HUDEP-2 (cell line): Measurements from ENCODE around the gene SEMA6A.

Experiments used
- DNase-seq, 76 experiments: peaks; one replicate each; lab custom pipeline; 2025; ENCODE audit not compliant: unreplicated experiment in 76 of 76; lab: John Stamatoyannopoulos, UW

SEMA6A gene

DNA sequence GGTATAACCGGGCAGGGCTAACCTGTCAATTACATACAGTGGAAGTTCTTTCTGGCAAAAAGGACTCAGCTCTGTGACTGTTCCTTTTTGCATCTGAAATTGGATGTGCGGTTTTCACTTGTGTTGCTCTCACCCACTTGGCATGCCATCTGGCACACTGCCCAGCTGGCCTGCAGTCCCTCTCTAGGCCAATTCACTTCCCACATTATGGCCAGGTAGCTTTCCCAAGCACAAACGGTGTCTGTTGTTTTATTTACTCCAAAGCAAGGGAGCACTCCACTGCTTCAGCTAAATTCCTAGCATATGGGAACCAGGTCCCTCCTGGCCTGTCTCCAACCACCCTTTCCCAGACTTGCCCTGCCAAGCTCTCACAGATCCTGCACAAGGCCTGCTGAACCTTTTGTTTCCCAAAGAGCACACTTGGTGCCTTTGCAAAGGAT lies 132.5 kb downstream of the SEMA6A start:
- peak in 1 of 76 experiments; percentile 2 for DNase-seq

DNA sequence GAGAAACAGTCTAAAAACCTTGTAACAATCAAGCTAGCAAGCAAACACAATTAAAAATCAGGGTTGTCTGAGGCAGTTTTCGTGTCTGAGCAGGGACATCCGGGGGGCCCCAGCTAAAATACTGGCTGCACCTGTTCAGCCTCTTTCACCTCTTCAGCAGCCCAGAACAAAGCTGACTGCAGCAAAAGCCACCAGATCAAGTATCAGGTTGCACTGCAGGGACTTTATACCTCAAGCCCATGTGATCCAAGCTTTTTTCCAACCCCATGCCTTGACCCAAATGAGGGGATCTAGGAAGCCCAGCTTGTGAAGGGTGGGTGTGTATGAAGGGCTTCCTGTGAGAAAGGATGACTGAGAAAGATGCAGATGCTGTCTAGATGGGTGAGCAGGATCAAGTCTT lies 133.4 kb downstream of the SEMA6A start:
- no peak for DNase-seq

DNA sequence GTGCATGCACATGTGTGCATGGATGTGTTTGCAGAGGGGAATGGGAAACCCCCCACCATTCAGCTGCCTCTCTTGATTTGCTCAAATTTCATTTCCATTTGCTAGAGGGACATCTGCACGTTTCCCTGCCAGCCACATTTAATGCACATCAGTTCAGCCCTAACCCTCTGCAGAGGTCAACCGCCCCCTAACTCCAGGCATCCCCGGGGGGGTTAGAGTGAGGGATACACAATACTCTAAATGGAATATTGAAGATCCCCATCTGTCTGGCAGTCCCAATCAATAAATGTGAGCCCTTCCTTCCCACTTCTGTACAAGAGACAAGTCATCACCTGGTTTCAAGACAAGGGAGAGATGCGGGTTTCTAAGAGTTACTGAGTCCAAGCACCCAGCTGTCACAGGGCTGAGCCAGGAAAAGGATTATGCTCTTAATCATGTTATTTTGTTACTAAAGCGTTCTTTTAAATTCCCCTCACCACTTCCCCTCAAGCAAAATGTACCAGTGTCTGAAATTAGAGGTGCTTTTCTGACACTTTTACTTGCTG lies 134.1 kb downstream of the SEMA6A start:
- DNase-seq: no peak

DNA sequence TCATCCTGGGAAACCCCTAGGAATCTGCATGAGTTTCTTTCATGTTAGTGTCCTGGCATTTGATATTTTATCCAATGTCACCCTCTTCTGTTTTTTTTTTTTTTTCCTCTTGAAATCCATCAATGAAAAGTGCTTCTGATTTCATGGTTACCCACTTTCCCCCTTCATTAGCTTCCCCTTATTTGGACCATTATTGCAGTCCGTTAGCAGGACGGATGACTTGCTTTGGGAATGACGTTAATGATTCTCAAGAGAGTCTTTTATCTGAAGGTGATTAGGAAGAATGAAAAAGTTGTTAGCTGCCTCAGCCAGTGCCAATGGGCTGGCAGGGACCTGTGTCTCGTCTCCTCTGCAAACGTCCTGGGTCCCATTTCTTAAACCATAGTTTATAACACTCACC lies 134.7 kb downstream of the SEMA6A start:
- no peak for DNase-seq

DNA sequence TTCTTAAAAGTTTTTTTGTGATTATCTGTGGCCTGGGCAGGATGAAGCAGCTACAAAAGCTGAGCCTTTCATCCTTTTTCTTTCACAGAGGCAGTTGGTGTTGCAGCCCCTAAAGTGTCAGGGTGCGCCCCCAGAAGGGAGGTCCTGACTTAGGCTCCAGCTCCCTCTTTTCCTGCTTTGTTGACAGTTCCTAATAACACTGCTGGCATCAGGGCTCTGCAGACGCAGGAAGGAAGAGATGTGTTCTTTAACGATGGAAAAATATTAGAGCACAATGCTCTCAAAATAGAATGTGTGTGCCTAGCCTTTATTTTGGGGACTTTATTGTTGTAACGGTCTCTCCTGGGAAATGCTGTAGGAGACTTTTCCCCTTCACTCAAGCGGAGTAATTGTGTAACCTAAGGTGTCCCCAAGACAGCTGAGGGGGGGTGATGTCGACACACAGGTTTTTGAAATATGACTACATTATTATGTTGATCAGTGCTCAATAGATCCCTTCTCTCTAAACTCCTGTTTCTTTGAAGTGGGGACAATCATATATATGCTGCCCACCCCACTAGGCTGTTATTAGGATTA lies 135.6 kb downstream of the SEMA6A start:
- no peak for DNase-seq

DNA sequence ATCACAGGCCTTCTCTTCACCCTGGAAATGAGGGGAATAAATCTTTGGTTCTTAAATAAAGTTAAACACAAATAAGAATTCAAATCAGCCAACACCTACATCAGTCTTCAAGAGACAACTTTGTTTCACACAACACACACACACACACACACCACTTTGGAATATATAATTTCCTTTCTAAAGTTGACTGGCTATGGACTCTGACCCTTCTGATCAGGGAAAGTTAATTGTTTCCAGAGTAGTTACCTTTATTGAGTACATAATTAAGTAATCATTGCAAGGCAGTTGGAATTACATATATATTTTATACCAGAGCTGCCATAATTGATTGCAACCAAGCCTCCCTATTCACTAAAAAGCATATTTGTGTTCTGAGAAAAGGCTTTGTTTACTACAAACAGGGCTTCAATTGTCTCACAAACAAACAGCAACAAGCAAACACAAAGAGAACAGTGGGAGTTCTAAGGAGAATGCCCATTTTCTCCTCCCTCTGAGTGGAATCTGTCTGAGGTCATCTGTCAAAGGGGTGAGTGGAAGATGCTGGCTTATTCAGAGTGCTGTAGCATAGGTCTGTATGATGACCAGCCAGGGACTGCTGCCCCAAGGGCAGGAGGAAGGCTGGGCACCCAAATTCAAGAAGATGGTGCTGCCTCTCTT lies 136.6 kb downstream of the SEMA6A start:
- DNase-seq: no peak

DNA sequence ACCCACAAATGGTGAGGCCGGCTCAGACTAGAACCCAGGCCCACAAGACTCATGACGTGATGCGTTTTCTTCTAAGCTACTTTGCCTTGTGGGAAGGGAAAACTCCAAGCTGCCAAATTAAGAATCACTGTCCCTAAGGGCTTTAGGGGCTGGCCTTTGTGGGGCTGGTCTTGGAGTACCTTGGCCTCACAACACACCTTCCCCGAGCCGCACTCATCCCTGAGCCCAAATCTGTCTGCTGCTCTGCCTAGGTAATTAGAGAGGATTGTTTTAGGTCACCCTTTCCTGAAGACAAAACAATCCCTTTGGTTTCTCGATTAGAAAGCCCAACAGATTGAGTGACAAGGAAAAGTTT lies 137.3 kb downstream of the SEMA6A start:
- no peak for DNase-seq

DNA sequence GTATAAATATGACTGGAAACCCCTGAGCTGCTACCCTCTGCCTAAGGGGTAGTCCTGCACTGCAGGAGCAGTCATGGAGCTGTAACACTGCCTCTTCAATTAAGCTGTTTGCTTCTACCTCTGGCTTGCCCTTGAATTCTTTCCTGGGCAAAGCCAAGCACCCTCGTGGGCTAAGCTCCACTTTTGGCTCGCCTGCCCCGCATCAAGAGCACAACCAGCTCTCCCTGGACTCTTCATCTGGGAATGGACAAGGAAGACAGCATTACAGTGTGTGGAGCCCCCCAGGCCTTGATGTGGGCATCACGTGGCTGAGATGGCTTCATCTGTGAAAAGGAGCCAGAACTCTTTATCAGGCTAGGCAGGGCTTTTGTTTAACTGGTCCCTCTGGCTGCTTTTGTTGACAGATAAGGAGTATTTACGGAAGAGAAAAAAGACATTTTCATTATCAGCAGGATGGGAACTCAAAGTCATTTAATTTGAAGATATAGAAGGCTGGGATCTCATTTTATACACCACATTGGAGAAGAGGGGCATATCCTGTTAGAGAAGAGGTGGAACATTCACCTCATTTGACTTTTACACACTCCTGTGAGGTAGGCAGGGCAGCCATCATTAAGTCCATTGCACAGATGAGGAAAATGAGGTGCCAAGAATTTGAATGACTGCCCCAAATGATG lies 137.8 kb downstream of the SEMA6A start:
- DNase-seq: peak in 63 of 76 experiments; percentile 4 to 78 (median 31)

DNA sequence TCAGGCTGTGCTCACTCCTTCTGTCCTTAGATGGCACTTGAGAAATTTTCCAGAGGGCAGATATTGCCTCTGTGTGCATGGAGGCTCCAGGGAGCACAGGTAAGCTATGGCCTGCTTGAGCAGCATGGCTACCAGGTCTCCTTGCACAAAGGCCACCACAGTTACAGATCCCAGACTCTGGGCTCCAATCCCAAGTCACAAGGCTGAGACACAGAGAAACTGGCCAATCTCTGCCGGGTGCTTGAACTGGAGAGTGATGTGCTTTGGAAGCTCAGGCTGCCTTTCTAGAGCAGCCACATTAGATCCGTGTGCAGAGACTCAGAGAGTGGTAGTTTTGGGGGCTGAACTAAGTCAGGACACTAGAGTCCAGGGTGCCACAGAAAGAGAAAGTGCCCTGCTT lies 145.7 kb downstream of the SEMA6A start:
- DNase-seq: no peak

DNA sequence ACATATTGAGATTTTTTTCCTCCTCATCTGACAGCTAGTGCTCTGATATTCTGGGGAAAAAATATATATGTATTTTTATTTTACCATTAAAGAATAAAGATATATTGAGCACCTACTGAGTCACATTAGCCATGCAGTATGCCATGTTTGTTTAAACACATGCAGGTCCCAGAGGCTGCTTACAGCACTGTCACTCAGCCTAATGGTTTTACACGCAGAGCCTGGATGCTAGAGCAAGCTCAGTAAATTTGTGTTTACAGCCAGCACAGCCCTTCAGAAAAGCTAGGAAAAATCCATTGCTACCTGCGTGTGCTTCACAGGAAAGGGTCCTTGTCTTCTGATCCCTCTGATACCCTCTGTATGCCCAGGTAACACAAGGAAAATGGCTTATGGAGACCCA lies 146.2 kb downstream of the SEMA6A start:
- no peak for DNase-seq

DNA sequence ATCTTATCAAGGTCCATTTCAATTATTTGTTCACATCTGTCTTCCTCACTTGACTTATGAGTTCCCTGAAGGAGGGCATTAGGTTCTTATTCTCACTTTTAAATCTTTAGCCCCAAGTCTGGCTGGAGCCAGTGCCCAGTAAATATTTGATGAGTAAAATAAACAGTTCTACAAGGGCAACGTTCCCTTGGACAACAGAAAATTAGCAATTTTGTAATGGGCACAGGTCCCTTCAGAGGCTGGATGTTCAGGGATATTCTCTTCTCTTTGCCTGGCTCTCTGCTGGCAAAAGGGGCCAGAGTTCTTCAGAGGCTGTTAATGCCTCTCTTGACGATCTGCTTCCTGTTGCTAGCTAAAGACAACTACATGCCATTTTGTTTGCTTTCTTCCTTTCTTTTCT lies 149.7 kb downstream of the SEMA6A start:
- no peak for DNase-seq

DNA sequence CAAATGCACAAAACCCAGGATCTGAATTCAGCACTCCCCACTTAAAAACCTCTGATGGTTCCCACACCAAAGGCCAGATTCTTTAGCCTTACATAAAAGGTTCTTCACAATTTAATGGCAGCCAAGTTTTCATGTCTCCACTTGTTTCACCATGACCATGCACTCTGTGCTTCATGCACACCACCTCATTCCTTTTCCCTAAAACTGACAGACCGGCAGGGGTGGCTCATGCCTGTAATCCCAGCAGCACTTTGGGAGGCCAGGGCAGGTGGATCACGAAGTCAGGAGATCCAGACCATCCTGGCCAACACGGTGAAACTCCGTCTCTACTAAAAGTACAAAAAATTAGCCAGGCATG lies 150.4 kb downstream of the SEMA6A start:
- no peak for DNase-seq

DNA sequence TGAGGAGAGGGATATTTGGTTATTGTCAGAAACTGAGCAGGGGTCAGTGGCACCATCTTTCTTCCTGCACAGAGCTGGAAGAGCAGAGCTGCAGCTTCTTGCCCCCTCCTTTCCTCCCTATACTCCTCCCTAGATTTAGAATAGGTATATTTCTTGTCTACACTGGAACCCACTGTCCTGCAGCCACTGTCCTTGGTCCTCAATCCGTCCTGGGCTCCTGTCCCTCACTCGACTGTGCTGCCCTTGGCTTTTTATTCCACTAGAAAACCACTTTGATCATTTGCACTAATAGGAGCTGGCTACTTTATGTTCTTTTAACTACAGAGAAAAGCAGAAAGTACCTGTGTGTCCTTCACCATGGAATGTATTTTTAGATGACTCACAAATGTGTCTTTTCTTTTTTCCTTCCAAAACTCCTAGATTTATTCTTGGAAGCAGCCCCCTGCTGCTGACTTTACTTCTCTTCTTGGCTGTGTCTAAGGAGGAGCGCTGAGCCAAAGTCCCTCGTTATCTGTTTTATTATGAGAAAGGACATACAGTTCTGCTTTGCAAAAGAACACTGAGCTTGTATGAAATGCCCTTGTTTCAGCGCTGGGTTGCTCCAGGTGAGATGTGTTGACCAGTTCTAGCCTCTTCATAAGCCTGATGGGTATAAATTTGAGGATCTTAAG lies 150.9 kb downstream of the SEMA6A start:
- no peak for DNase-seq

DNA sequence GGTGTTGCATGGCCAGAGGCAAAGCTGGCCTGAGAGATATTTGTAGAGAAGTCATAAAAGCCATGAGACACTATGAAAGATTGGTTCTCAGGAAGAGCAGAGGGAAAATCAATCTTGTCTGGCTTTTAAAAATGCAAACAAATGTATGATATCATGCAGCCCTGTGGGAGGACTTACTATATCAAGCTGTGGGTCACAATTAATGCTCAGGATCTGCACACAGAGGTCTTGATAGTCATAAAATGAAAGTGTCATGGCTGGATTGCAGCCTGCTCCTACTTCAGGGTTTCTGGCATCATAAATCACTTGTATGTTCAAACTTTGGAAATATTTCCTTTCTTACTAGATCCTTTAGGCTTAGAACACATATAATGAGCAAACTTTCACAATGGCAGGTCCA lies 151.5 kb downstream of the SEMA6A start:
- DNase-seq: no peak

DNA sequence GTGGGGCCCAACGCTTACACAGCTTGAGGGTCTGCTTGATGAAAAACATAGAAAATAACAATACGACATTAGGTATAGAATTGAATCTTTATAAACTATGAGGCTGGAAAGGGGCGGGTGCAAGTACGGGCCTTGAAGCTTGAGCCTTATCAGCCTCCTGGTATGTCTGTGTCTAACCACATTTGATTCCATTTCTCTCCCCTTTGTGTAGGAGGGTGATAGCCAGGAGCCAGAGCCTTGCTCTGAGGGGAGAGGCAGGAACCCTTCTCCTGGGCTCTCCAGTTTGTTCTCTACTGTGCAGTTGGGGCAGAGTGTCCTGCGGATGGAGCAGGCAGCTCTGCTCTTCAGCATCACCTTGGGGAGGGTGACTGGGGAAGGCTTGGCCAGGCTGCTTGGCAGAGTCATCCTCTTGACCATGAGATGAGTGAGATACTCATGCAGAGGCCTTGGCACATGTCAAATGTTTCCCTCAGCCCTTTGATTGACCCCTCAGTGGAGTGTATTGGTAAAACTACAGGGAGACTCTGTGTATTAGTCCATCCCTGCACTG lies 153.5 kb downstream of the SEMA6A start:
- DNase-seq: peak in 30 of 76 experiments; percentile 2 to 48 (median 18)

DNA sequence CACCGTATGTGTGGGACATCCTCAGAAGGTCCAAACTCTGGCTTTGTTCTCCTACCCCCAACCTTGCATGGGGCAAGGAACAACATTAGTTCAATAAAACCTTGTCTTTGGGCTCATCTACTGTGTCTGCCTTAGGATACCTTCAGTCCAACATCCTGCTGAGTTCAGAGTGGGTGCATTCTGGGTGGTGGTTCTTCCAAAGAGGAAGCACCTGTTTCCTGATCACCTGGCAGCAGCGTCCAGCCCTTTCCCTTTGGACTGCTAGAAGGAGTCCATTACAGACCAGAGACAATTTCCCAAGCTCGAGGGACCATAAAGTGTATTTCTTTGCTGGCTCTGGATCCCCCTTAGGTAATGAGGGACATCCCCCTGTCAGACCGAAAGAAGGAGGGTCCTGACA lies 154.1 kb downstream of the SEMA6A start:
- no peak for DNase-seq

DNA sequence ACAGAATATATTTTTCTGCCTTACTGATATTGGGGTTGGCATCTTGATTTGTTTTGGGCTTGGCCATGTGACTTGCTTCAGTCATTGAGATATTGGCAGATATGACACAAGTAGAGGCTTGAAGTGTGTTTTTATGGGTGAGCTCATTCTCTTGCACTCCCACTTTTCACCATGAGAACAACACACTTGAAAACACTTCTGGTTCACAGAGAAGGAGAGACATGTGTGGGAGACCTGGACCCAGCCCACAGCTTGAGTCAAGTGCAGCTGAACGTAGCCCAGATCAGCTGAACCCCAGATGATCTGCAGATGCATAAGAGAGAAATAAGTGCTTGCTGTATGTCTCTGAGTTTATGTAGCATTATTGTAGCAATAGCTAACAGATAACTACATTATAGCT lies 155.4 kb downstream of the SEMA6A start:
- peak in 1 of 76 experiments; percentile 2 for DNase-seq

DNA sequence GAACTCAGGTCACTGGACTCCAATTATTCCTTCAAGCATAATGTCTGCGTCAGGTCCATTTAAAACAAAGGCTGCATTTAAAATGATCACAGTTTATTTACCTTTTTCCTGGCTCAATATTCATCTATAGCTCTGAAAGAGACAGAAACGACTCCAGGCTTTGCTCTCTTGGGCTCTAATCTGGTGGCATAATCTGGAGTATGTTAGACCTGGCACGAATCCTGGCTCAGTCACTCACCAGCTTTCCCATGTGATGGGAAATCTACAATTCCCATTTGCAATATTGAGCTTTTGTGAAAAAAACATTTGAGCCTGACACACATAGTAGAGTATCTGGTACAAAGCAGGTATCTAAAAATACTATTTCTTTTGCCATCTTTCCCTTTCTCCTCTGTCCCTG lies 155.8 kb downstream of the SEMA6A start:
- DNase-seq: no peak

DNA sequence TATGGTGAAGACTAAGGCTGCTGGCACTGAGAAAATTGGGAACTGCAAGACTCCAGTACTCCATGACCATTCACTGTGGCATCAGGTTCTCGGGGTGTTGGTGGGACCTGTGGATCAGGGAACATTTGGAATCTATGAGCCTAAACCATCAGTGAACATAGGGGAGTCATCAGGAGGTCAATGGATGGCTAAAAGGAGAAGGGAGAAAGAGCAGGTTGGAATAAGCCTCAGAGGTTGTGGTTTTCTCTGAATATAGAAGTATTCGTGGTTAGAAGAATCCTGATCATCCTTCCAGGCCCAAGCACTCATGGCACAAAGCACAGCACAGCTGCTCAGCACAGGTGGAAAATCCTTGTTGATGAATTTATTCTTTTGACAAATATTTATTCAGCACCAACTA lies 156.6 kb downstream of the SEMA6A start:
- no peak for DNase-seq

DNA sequence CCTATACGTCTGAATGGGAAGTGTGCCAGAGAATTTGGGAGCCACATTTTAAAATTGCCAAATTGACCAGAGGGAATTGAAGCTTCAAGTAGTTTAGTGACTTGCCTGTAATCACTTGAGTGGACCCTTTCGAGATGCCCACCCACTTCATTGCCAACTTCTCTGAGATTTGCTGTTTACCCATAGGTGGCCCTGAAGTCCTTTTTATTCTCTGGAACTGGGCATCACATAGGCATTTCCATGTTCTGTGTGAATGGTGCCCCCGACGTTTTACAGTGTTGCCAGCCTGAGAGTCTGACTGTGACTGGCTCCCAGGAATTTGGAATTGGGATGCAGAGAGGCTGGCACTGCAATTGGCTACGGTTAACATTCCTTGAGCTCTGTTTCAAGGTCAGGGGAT lies 158.6 kb downstream of the SEMA6A start:
- no peak for DNase-seq

DNA sequence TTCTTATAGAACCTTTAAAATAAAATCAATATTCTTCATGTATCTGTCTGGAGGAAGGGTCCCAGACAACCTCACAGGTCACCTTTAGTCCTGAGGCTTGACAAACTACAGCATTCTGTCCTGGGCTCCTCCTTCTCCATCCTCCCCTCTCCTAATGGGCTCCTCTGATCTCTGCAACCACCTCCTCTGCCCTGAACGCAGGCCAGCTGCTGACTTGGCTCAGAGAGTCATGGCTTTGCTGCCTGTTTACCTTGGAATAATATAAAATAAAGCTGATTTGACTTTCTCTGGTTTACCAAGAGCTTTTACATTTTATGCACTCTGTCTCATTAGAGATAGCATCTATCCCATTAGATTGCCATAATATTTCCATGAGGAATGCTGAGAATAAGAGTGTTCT lies 159.4 kb downstream of the SEMA6A start:
- no peak for DNase-seq
